ENCODE measurements around the gene KIAA1549. TPM values are rescaled to one million over a fixed set of nuclear protein-coding genes. Genes with fewer than 3 reads are reported as not detected.

KIAA1549 gene
- total and polyA plus RNA-seq, 9 donors, result 1.2 to 5.0 (median 3.6) TPM

DNA sequence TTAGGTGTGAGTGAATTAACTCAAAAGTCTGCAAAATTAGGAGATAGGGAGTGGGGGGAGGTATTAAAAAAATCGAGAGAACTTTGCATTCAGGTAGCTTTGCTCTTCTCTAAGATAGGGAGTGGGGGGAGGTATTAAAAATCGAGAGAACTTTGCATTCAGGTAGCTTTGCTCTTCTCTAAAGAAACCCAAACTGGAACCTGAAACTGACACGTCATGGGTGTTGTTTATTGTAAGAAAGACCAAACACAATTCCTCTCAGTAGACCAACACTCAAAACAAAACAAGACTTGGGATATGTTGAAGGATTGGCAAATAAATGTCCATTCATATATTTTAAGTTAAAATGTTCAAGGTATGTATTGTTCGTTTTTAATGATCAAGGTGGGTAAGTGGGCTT is 87.9 kb downstream of the KIAA1549 start:
- 89 to 91% (median 90%) methylated on average over 4 of the region's 4 CpGs for WGBS, 3 donors
- TF ChIP-seq EP300 (IDR thresholded peaks at IDR 0.05), result no peak
- TF ChIP-seq POLR2A (IDR thresholded peaks at IDR 0.05), result no peak
- TF ChIP-seq, protein P1, sequence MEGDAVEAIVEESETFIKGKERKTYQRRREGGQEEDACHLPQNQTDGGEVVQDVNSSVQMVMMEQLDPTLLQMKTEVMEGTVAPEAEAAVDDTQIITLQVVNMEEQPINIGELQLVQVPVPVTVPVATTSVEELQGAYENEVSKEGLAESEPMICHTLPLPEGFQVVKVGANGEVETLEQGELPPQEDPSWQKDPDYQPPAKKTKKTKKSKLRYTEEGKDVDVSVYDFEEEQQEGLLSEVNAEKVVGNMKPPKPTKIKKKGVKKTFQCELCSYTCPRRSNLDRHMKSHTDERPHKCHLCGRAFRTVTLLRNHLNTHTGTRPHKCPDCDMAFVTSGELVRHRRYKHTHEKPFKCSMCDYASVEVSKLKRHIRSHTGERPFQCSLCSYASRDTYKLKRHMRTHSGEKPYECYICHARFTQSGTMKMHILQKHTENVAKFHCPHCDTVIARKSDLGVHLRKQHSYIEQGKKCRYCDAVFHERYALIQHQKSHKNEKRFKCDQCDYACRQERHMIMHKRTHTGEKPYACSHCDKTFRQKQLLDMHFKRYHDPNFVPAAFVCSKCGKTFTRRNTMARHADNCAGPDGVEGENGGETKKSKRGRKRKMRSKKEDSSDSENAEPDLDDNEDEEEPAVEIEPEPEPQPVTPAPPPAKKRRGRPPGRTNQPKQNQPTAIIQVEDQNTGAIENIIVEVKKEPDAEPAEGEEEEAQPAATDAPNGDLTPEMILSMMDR (IDR thresholded peaks at IDR 0.05), result no peak
- intact Hi-C loops (cut with DNase I), result loop anchor here in 1 of 4 donors (10.0 kb wide), 1 partner anchor 182 kb away; no protein-coding TSS in a partner anchor

DNA sequence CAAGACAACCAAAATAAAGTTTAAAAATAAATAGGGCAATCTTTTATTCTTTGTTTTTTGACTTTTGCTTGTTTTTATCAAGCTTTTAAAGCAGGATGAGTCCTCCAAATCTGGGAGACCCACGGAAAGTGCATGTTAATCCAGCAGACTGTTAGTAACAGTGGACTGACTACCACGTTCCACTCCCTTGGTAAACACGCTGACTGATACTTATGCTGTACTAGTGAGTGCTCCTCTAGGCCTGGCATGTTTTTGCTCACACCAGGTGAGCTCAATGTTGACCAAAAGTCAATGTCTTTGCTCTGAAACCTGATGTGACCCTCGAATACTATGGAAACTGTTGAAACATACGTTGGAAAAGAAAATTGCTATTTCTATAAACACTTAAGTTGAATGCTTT is 88.4 kb downstream of the KIAA1549 start:
- Histone ChIP-seq H3K27ac (no peak overlapping the region), H3K36me3 (no peaks in the 10 kb centered on the region), H3K4me3 (no peak overlapping the region), H3K9me3 (no peaks in the 10 kb centered on the region), H3K27me3 (no peaks in the 10 kb centered on the region), H3K4me1 (ENCODE audit: insufficient read depth) (peaks cover 2% of the 10 kb centered on the region)
- WGBS, 3 donors, result 83 to 89% (median 84%) methylated on average over 5 of the region's 5 CpGs
- DNase-seq, result no peak
- TF ChIP-seq EP300 (IDR thresholded peaks at IDR 0.05) (no peak), POLR2A (IDR thresholded peaks at IDR 0.05) (no peak)
- TF ChIP-seq, protein P1 (IDR thresholded peaks at IDR 0.05), result no peak
- intact Hi-C loops (cut with DNase I), result loop anchor here in 1 of 4 donors (10.0 kb wide), 1 partner anchor 182 kb away; no protein-coding TSS in a partner anchor

More for the DNA sequence above, 87.9 kb downstream of the KIAA1549 start:
- Histone ChIP-seq H3K4me3 (no peak overlapping the region), H3K36me3 (no peaks in the 10 kb centered on the region), H3K27ac (no peak overlapping the region), H3K9me3 (no peaks in the 10 kb centered on the region), H3K4me1 (ENCODE audit: insufficient read depth) (peaks cover 2% of the 10 kb centered on the region), H3K27me3 (no peaks in the 10 kb centered on the region)
- DNase-seq, result no peak

DNA sequence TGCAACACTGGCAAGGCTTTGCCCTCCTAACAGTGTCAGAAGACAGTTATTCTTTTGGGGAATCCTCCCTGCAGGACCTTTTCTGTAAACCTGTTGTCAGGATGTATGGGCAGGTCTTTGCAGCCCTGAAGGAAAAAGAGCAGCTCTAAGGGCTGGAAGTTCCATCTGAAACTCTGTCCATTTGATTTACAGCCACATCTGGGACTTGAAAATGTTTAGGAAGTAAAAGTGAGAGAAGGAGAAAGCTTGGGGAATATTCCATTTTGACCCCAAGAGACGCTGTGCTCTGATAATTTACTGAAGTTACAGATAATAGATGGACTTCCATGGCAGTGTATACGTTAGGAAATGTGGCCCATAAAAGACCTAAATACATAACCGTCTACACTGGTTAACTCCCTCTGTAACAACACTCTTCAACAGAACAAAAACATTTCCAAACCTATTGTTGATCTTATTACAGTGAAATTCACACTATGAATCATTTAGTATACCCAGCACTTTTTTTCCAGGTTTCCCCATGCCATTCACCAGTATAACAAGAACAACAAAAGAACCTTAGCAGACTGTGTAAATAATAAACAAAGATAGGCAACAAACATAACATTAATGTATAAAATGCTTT is 89.1 kb downstream of the KIAA1549 start:
- TF ChIP-seq POLR2A (IDR thresholded peaks at IDR 0.05), result no peak
- TF ChIP-seq EP300 (IDR thresholded peaks at IDR 0.05), result no peak
- TF ChIP-seq, protein P1 (IDR thresholded peaks at IDR 0.05), result no peak
- Histone ChIP-seq H3K36me3 (no peaks in the 10 kb centered on the region), H3K27me3 (no peaks in the 10 kb centered on the region), H3K4me3 (no peak overlapping the region), H3K27ac (no peak overlapping the region), H3K4me1 (ENCODE audit: insufficient read depth) (peaks cover 2% of the 10 kb centered on the region), H3K9me3 (no peaks in the 10 kb centered on the region)
- intact Hi-C loops (cut with DNase I), result loop anchor here in 1 of 4 donors (10.0 kb wide), 1 partner anchor 183 kb away; no protein-coding TSS in a partner anchor
- DNase-seq, result no peak
- 64 to 82% (median 75%) methylated on average over 3 of the region's 3 CpGs for WGBS, 3 donors

DNA sequence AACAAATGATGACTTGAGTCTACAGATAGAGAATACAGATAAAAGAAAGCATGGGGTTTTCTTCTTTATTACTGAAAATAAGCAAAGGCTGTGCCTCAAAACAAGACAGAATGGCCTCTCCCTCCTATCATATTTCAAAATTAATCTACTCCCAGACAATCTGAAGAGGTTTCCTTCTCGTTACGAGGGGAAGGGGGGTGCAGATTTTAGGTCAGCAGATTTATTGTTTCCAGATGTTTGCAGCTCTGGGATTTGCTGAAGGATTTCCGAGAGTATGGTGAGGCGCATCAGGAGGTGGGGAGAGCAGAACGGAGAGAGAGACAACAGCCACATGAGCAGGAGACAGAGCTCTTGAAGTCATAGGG is 89.8 kb downstream of the KIAA1549 start:
- no peaks in the 10 kb centered on the region for H3K36me3 ChIP-seq
- no peaks in the 10 kb centered on the region for H3K27me3 ChIP-seq
- no peak for DNase-seq
- intact Hi-C loops (cut with DNase I), result loop anchor here in 1 of 4 donors (10.0 kb wide), 1 partner anchor 183 kb away; no protein-coding TSS in a partner anchor
- H3K4me1 ChIP-seq (ENCODE audit: insufficient read depth), result peaks cover 2% of the 10 kb centered on the region
- WGBS, 3 donors, result 25 to 52% (median 44%) methylated on average over 5 of the region's 5 CpGs
- no peaks in the 10 kb centered on the region for H3K9me3 ChIP-seq
- no peak for TF ChIP-seq POLR2A (IDR thresholded peaks at IDR 0.05)
- TF ChIP-seq, protein P1 (IDR thresholded peaks at IDR 0.05), result no peak
- TF ChIP-seq EP300 (IDR thresholded peaks at IDR 0.05), result no peak
- H3K27ac ChIP-seq, result no peak overlapping the region
- H3K4me3 ChIP-seq, result no peak overlapping the region

Data from ovary (tissue), 9 donors.